ENCODE data around the gene TWNK.

DNA sequence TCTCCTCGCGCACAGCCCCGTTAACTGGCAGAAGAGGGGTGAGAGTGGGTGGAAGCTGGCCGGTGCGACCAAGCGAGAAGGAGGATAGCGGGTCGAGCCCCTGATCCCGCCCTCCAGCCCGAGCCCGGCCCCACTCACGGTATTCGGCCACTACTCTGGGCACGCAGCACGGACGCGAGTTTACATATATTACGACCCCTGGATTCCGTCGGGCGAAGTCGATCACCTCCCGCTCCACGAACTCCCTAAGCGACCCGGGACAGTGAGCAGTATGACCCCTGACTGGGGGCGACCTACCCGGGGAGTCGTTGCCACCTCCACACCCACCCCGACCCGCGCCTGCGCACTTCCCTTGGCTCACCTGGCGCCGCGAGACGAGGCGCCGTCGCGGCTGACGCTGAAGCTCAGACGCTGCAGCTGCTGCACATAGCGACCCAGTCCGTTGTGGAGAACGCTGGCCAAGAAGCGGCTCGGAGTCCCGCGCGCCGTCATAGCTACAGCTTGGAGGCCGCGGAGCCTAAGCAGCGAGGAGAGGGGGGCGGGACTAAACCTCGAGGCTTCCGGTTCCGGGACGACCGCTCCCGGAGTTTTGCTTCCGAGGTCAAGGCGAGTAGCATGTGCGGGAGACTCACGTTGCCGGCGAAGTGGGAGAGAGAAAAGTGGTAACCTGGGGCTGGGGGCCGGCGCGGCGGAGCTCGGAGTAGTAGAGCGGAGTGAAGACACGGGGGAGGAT, at the start of gene TWNK, which contains the start of gene MRPL43:
- TF ChIP-seq CTCF (IDR thresholded peaks at IDR 0.05) (peak in 1 of 6 experiments; percentile 29), POLR2A (IDR thresholded peaks at IDR 0.05) (peak in 1 of 4 donors; percentile 45)
